Rectal smooth muscle tissue (tissue), 1 donor: ENCODE data around the gene ACMSD.
"Not testable (repeated sequence)": the region's sequence is repeated elsewhere in the genome, so short reads cannot be mapped to it uniquely, and the experiment has no call there.

Experiments used
- H3K27ac ChIP-seq: one replicate; pipeline ENCODE4 v1.7.0; 2013; ENCODE audit warnings: low read depth, low read length, inconsistent platforms
- H3K27me3 ChIP-seq: one replicate; pipeline ENCODE4 v1.7.0; 2013; ENCODE audit warnings: low read length; ENCODE audit not compliant: control insufficient read depth, insufficient read depth
- H3K36me3 ChIP-seq: one replicate; pipeline ENCODE4 v1.7.0; 2013; ENCODE audit warnings: low read length; ENCODE audit not compliant: control insufficient read depth, insufficient read depth
- H3K4me1 ChIP-seq: one replicate; pipeline ENCODE4 v1.7.0; 2013; ENCODE audit warnings: low read length; ENCODE audit not compliant: control insufficient read depth, insufficient read depth
- H3K4me3 ChIP-seq: one replicate; pipeline ENCODE4 v1.7.0; 2013; ENCODE audit warnings: low read length
- H3K9ac ChIP-seq: one replicate; pipeline ENCODE4 v1.7.0; 2013; ENCODE audit warnings: low read length

Gene ACMSD

GRCh38 chr2:134838143-134838620 is at the start of gene ACMSD:
Gene ACMSD, plus strand, starts transcription at chr2:134838616. Its CDS starts 67 bp downstream, at chr2:134838683.
- no peak within 1 kb of the TSS for H3K4me3 ChIP-seq
- H3K27ac ChIP-seq = no peak within 1 kb of the TSS
- no peaks in the 10 kb centered on the region for H3K36me3 ChIP-seq
- H3K9ac ChIP-seq = no peak within 1 kb of the TSS
- no peaks in the 10 kb centered on the region for H3K27me3 ChIP-seq
- H3K4me1 ChIP-seq = no peaks in the 10 kb centered on the region

DNA sequence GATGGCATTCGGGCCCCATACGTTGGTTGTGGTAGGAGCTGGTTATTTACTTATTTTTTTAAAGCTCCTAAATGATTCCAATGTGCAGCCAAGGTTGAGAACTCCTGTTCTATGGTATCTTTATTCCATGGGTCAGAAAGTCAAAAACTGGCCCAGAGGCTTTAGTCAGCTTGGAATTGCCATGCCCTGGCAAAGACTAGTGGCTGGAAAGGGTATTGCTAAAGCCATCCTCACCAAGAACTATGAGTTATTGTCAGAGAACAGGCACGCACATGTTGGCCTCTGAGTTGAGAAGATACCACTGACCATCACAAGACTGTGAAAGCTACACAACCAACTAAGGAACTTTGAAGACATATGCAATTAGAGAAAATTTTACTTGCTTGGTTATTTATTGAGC is 47.9 kb upstream of the ACMSD start:
- no peak overlapping the region for H3K9ac ChIP-seq
- no peaks in the 10 kb centered on the region for H3K36me3 ChIP-seq
- H3K4me3 ChIP-seq = no peak overlapping the region
- H3K4me1 ChIP-seq = no peaks in the 10 kb centered on the region
- H3K27ac ChIP-seq = no peak overlapping the region
- no peaks in the 10 kb centered on the region for H3K27me3 ChIP-seq

DNA sequence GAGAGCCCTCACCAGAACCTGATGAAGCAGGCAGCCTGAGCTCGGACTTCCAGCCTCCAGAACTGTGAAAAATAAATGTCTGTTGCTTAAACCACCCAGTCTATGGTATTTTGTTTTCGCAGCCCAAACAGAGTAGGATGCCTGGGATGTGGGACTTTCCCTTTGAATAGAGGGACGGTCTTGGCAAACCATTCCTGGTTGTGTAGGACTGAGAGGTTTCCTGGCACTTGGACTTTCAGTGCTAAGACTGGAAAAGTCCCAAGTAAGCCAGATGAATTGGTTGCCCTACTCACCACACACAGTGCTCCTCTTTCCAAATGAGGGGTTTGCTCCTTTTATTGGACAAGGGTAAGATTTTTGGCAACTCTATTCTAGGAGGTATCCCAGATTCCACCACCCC is 46.8 kb upstream of the ACMSD start:
- no peak overlapping the region for H3K9ac ChIP-seq
- H3K27ac ChIP-seq = no peak overlapping the region
- no peaks in the 10 kb centered on the region for H3K4me1 ChIP-seq
- H3K36me3 ChIP-seq = no peaks in the 10 kb centered on the region
- H3K27me3 ChIP-seq = no peaks in the 10 kb centered on the region
- no peak overlapping the region for H3K4me3 ChIP-seq

DNA sequence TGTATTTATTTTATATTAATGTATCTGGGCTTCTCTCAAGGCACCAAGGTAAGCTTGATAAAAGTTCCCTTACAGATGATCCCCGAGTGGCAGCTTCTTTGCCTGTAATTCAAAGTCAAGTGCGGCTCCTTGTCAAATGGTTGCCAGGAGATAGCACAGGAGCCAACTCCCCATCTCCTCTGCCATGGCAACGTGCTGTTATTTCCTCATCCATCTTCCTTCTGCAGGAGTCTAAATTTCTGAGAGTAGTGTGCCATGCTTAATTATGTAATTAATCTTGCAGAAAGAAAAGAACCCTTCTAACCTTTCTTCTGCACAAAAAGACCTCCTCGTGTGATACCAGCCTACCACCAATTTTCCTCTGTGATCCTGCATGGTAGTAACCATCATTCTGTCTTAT is 46.2 kb upstream of the ACMSD start:
- no peak overlapping the region for H3K27ac ChIP-seq
- H3K4me1 ChIP-seq = no peaks in the 10 kb centered on the region
- no peaks in the 10 kb centered on the region for H3K36me3 ChIP-seq
- H3K27me3 ChIP-seq = no peaks in the 10 kb centered on the region
- H3K9ac ChIP-seq = no peak overlapping the region
- no peak overlapping the region for H3K4me3 ChIP-seq

- Histone ChIP-seq H3K27ac (no peak overlapping the region), H3K4me1 (no peaks in the 10 kb centered on the region), H3K4me3 (no peak overlapping the region), H3K9ac (no peak overlapping the region), H3K36me3 (no peaks in the 10 kb centered on the region), H3K27me3 (no peaks in the 10 kb centered on the region)
These were observed 42.7 kb upstream of the ACMSD start for GRCh38 chr2:134795765-134796164.

GRCh38 chr2:134796373-134796772 is 42.0 kb upstream of the ACMSD start:
- Histone ChIP-seq H3K36me3 (no peaks in the 10 kb centered on the region), H3K4me1 (no peaks in the 10 kb centered on the region), H3K4me3 (no peak overlapping the region)

DNA sequence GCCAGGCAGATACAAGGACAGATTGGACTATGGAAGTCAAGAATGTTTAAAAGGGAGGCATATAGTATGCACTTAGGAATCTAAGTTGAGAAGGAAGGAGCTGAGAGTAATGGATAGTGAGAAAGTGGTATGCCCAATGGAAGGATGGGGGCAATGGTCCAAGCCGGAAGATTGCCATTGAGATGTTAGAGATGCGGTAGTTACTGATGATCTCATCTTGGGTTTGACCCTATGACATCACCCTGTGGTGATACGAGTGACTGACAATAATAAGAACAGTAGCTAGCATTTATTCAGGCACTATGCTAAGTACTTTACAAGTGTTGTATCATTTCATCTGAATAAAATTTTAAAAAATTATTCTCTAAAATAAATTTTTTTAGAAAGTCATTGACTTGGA is 38.5 kb upstream of the ACMSD start:
- Histone ChIP-seq H3K27me3 (no peaks in the 10 kb centered on the region), H3K9ac (no peak overlapping the region), H3K4me1 (no peaks in the 10 kb centered on the region), H3K4me3 (no peak overlapping the region), H3K36me3 (no peaks in the 10 kb centered on the region), H3K27ac (no peak overlapping the region)

More at GRCh38 chr2:134796373-134796772, 42.0 kb upstream of the ACMSD start:
- Histone ChIP-seq H3K9ac (no peak overlapping the region), H3K27me3 (no peaks in the 10 kb centered on the region), H3K27ac (no peak overlapping the region)

DNA sequence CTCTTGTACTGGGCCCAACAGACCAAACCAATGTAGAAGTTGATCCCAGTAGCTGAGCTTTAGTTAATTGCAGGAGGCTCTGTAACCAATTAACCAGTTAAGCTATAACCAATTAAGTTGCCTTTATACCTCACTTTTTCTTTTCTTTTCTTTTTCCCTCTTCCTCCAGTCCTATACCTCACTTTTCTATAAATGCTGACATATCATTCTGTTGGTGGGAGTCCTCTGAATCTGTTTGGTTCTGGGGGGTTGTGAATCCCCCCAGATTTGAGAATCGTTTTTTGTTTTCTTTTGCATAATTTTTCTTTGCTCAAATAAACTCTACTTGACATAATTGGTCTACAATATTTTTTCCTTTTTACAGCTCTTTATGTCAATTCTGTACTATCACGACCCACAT is 38.1 kb upstream of the ACMSD start:
- no peak overlapping the region for H3K9ac ChIP-seq
- no peaks in the 10 kb centered on the region for H3K4me1 ChIP-seq
- H3K36me3 ChIP-seq = no peaks in the 10 kb centered on the region
- no peaks in the 10 kb centered on the region for H3K27me3 ChIP-seq
- H3K4me3 ChIP-seq = no peak overlapping the region
- no peak overlapping the region for H3K27ac ChIP-seq

- not testable (repeated sequence) for H3K4me3 ChIP-seq, H3K9ac ChIP-seq, H3K4me1 ChIP-seq, H3K27ac ChIP-seq, H3K36me3 ChIP-seq, H3K27me3 ChIP-seq
These were observed 34.6 kb upstream of the ACMSD start for GRCh38 chr2:134803609-134804405.

- Histone ChIP-seq H3K4me3 (no peak overlapping the region), H3K4me1 (no peaks in the 10 kb centered on the region), H3K27me3 (no peaks in the 10 kb centered on the region), H3K27ac (no peak overlapping the region), H3K36me3 (no peaks in the 10 kb centered on the region), H3K9ac (no peak overlapping the region)
These were observed 22.7 kb upstream of the ACMSD start for GRCh38 chr2:134815741-134816140.

DNA sequence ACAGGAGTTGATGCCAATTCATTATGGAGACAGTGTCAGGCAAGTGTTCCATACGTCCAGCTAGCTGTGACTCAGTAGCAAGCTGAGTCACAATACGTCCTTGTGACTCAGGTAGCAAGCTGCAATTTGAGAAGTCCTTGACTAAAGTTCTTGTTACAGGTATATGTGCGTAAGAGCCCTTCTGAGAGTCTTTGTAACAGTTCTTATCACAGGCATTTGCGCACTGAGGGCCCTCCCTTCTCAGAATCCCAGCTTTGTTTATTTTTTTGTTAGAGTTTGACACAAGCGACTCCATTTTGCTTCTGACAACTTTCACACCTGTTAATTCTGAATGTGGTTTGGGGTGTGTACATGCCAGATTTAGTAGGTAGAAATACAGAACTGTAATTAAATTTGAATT is 20.1 kb upstream of the ACMSD start:
- H3K9ac ChIP-seq = no peak overlapping the region
- no peaks in the 10 kb centered on the region for H3K36me3 ChIP-seq
- H3K4me1 ChIP-seq = no peaks in the 10 kb centered on the region
- no peak overlapping the region for H3K4me3 ChIP-seq
- no peaks in the 10 kb centered on the region for H3K27me3 ChIP-seq
- no peak overlapping the region for H3K27ac ChIP-seq

DNA sequence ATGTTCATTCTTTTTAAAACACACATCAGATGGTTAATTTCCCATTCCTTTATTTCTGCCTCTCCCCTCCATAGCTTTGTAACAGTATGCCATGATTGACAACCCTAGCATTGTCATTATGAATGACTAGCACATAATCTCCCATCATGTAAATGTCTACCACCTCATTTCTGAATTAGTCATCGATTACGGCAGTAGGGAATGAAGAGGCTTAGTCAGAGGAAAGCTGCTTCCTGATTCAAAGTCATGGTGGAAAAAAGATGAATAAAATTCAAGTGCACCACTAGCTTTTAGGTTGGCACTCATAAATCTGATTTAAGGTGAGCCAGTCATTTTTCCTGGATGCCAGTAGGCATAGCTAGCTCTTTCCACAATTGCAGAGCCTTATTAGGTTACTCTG is 19.1 kb upstream of the ACMSD start:
- H3K4me1 ChIP-seq = no peaks in the 10 kb centered on the region
- no peak overlapping the region for H3K4me3 ChIP-seq
- H3K27me3 ChIP-seq = no peaks in the 10 kb centered on the region
- no peaks in the 10 kb centered on the region for H3K36me3 ChIP-seq
- H3K27ac ChIP-seq = no peak overlapping the region
- H3K9ac ChIP-seq = no peak overlapping the region

DNA sequence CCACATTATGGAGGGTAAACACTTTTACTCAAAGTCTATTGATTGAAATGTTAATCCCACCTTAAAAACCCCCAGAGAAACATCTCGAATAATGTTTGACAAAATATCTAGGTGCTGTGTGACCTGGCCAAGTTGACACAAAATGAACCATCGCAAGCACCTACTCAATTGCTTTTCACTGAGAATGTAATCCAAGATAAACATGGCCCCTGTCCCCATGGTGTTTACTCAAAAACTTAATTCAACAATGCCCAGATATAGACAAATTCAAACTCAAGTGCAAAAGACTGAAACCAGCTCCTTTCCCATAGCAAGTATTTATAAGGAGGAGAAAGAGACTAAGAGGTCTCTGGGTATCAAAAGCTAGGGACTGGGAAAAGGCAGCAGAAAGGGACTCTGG is 15.0 kb upstream of the ACMSD start:
- Histone ChIP-seq H3K27ac (no peak overlapping the region), H3K36me3 (no peaks in the 10 kb centered on the region), H3K9ac (no peak overlapping the region), H3K27me3 (no peaks in the 10 kb centered on the region), H3K4me1 (no peaks in the 10 kb centered on the region), H3K4me3 (no peak overlapping the region)
